NCI-H2227 treated with DMSO at 0.1 percent for 48 hours (cell line): ENCODE measurements around the gene FAM13B.
"Not testable (repeated sequence)": the region's sequence is repeated elsewhere in the genome, so short reads cannot be mapped to it uniquely, and the experiment has no call there.

Source experiments
- DNase-seq: peaks from one replicate; lab custom pipeline; 2025; lab: John Stamatoyannopoulos, UW

The FAM13B gene

GRCh38 chr5:138035605-138036537, 3.0 kb upstream of the FAM13B start:
- peak; percentile 88 for DNase-seq

GRCh38 chr5:138033907-138034306, 1.0 kb upstream of the FAM13B start:
- no peak for DNase-seq

- DNase-seq: no peak
These were observed 518 bp upstream of the FAM13B start for GRCh38 chr5:138033386-138033808.

GRCh38 chr5:138032028-138032571, 779 bp downstream of the FAM13B start:
- DNase-seq: no peak

- DNase-seq: no peak
These were observed 2.9 kb downstream of the FAM13B start for GRCh38 chr5:138029944-138030343.

- DNase-seq: no peak
These were observed 3.4 kb downstream of the FAM13B start for GRCh38 chr5:138029501-138029900.

GRCh38 chr5:138028971-138029365, 3.9 kb downstream of the FAM13B start:
- DNase-seq: no peak

- not testable (repeated sequence) for DNase-seq
These were observed 4.5 kb downstream of the FAM13B start for GRCh38 chr5:138028262-138028970.

- not testable (repeated sequence) for DNase-seq
These were observed 6.1 kb downstream of the FAM13B start for GRCh38 chr5:138026793-138027192.

GRCh38 chr5:138025285-138025684, 7.6 kb downstream of the FAM13B start:
- no peak for DNase-seq

- DNase-seq: no peak
These were observed 8.8 kb downstream of the FAM13B start for GRCh38 chr5:138024117-138024516.

GRCh38 chr5:138022912-138023311, 10.0 kb downstream of the FAM13B start:
- DNase-seq: no peak

GRCh38 chr5:138021771-138022170, 11.1 kb downstream of the FAM13B start:
- no peak for DNase-seq

- DNase-seq: no peak
These were observed 14.0 kb downstream of the FAM13B start for GRCh38 chr5:138018849-138019248.

- no peak for DNase-seq
These were observed 17.0 kb downstream of the FAM13B start for GRCh38 chr5:138015916-138016315.

GRCh38 chr5:138011991-138012390, 20.9 kb downstream of the FAM13B start:
- DNase-seq: no peak

- DNase-seq: no peak
These were observed 32.7 kb downstream of the FAM13B start for GRCh38 chr5:138000102-138000723.

- DNase-seq: no peak
These were observed 35.1 kb downstream of the FAM13B start for GRCh38 chr5:137997726-137998213.

GRCh38 chr5:137995749-137996128, 37.1 kb downstream of the FAM13B start:
- no peak for DNase-seq

- no peak for DNase-seq
These were observed 37.7 kb downstream of the FAM13B start for GRCh38 chr5:137995077-137995748.

- DNase-seq: no peak
These were observed 38.3 kb downstream of the FAM13B start for GRCh38 chr5:137994556-137994955.

- no peak for DNase-seq
These were observed 43.5 kb downstream of the FAM13B start for GRCh38 chr5:137989419-137989818.
